Measurements from ENCODE around the gene IGSF3.
"Not testable (repeated sequence)": the region's sequence is repeated elsewhere in the genome, so short reads cannot be mapped to it uniquely, and the experiment has no call there.

- TF ChIP-seq, protein P1, sequence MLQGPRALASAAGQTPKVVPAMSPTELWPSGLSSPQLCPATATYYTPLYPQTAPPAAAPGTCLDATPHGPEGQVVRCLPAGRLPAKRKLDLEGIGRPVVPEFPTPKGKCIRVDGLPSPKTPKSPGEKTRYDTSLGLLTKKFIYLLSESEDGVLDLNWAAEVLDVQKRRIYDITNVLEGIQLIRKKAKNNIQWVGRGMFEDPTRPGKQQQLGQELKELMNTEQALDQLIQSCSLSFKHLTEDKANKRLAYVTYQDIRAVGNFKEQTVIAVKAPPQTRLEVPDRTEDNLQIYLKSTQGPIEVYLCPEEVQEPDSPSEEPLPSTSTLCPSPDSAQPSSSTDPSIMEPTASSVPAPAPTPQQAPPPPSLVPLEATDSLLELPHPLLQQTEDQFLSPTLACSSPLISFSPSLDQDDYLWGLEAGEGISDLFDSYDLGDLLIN (CRISPR knock-in tag; IDR thresholded peaks at IDR 0.05; ENCODE audit: borderline replicate concordance): not testable (repeated sequence)
- TF ChIP-seq MEF2D (CRISPR knock-in tag; IDR thresholded peaks at IDR 0.05); ARNT (IDR thresholded peaks at IDR 0.05); ESRRA (CRISPR knock-in tag; IDR thresholded peaks at IDR 0.05; ENCODE audit: low read depth); ZFX (CRISPR knock-in tag; IDR thresholded peaks at IDR 0.05; ENCODE audit: low read depth); NONO (IDR thresholded peaks at IDR 0.05); NONO (CRISPR knock-in tag; conservative IDR thresholded peaks at IDR 0.05); ZNF317 (CRISPR knock-in tag; IDR thresholded peaks at IDR 0.05); NFATC3 (CRISPR knock-in tag; IDR thresholded peaks at IDR 0.05); MAFG (CRISPR knock-in tag; IDR thresholded peaks at IDR 0.05); SP2 (CRISPR knock-in tag; IDR thresholded peaks at IDR 0.05); ZBTB49 (CRISPR knock-in tag; IDR thresholded peaks at IDR 0.05; ENCODE audit: borderline replicate concordance); ZNF839 (CRISPR knock-in tag; IDR thresholded peaks at IDR 0.05; ENCODE audit: borderline replicate concordance); JUN (CRISPR knock-in tag; IDR thresholded peaks at IDR 0.05); ZBTB38 (CRISPR knock-in tag; IDR thresholded peaks at IDR 0.05): not testable (repeated sequence)
These were observed 8.9 kb downstream of the IGSF3 start for GRCh38 chr1:116658645-116659044.
